Heart right ventricle (tissue), 16 donors: ENCODE data around the gene UCK1. TPM values are rescaled to one million over a fixed set of nuclear protein-coding genes. Genes with fewer than 3 reads are reported as not detected.
A peak's percentile ranks its signal among the peaks of the same experiment; 100 is the strongest.

Experiments
- ATAC-seq, 8 donors: fragments of 200-7000 bp; cut with Tn5 transposase; one replicate each; pipeline ENCODE4 v1.9.1; 2020; ENCODE audit warnings: mild to moderate bottlenecking in 8 of 8, moderate library complexity in 8 of 8, moderate number of reproducible peaks in 1 of 8
- DNase-seq, 2 donors: peaks; one replicate each; pipeline ENCODE4 v3.0.0-alpha.2; 2020
- H3K27ac ChIP-seq, 10 donors: fragments of 200-600 bp; sonication (generic) in 2 of 10; one replicate each; pipeline versions ENCODE4 v1.5.0 to v1.8.0; 2020 to 2022; ENCODE audit warnings: mild to moderate bottlenecking in 3 of 10
- H3K27me3 ChIP-seq, 7 donors: fragments of 200-600 bp; one replicate each; pipeline ENCODE4 v1.8.0; 2021 to 2022; ENCODE audit warnings: mild to moderate bottlenecking in 2 of 7
- H3K36me3 ChIP-seq, 9 donors: fragments of 200-600 bp; sonication (generic) in 1 of 9; one replicate each; pipeline versions ENCODE4 v1.5.0 to v1.8.0; 2020 to 2022; ENCODE audit warnings: mild to moderate bottlenecking in 2 of 9
- H3K4me1 ChIP-seq, 9 donors: fragments of 200-600 bp; sonication (generic) in 1 of 9; one replicate each; pipeline versions ENCODE4 v1.5.0 to v1.8.0; 2020 to 2022; ENCODE audit warnings: mild to moderate bottlenecking in 4 of 9
- H3K4me3 ChIP-seq, 10 donors: fragments of 200-600 bp; sonication (generic) in 2 of 10; one replicate each; pipeline versions ENCODE4 v1.5.0 to v1.8.0; 2020 to 2022; ENCODE audit warnings: mild to moderate bottlenecking in 7 of 10, moderate library complexity in 2 of 10
- H3K9me3 ChIP-seq, 11 donors: fragments of 200-600 bp in 10 of 11; sonication (generic) in 2 of 11; one replicate each; pipeline versions ENCODE4 v1.5.0 to v1.8.0; 2013 to 2022; ENCODE audit warnings: mild to moderate bottlenecking in 2 of 11, control low read depth in 1 of 11, moderate library complexity in 1 of 11
- CTCF ChIP-seq, 9 donors: fragments of 200-600 bp; sonication (generic) in 2 of 9; IDR thresholded peaks; one replicate each; pipeline versions ENCODE4 v1.5.0 to v1.8.0; 2021 to 2022; ENCODE audit warnings: antibody characterized with exemption in 9 of 9, mild to moderate bottlenecking in 5 of 9, moderate library complexity in 1 of 9
- WGBS, 2 donors: extraction: QIAGEN DNeasy Blood & Tissue Kit; methylation state at CpG; one replicate each; pipeline ENCODE4 v1.1.7; 2013; ENCODE audit warnings: inconsistent platforms in 1 of 2; 5-methylcytosine and 5-hydroxymethylcytosine counted together
- intact Hi-C, 10 donors: fragments of 100-400 bp; cut with DNase I; formaldehyde crosslinking; loops; one replicate each; pipeline versions ENCODE4 v1.11.1 to v1.14.2; 2022
- long read RNA-seq, 3 donors: library from polyadenylated mRNA; unstranded; transcript quantifications; one replicate each; pipeline ENCODE4 v2.0.0, GENCODE V29; 2020 to 2021
- polyA plus RNA-seq, 2 donors: library from polyadenylated mRNA; stranded (reverse); fragments of 200-250 nt; gene quantifications; one replicate each; pipeline ENCODE4 v1.2.3, GENCODE V29; 2013
- total RNA-seq, 10 donors: library from RNA; stranded (reverse); fragmentation: NEBNext Ultra II Directional in 3 of 10; extraction: Animal tissue kit (Norgen Biotek cat#: 25700) in 3 of 10; gene quantifications; one replicate each; pipeline versions ENCODE4 v1.2.1 to v1.2.4, GENCODE V29; 2021 to 2023
- donor health status: Arrhythmogenic right ventricular cardiomyopathy.
- donor health status: ischemic (EF 13 %, LVEDD 7.1; RV severe dilation, severe dysfunction).
- donor health status: healthy with polysubstance abuse.
- donor health status: DM: no; HTN: yes; CAD: no.
- donor health status: DM: no; HTN: no; CAD: no.
- donor health status: ischemic (EF 25% LVEDD 6.9; RV normal size, moderate dysfunction).
- donor health status: ischemic (EF 25% LVEDD 5.7; RV mildly dilated, moderate dysfunction).
- donor health status: healthy.
- donor health status: DM: yes; HTN: yes; CAD: no.
- donor health status: Ischemic cardiomyopathy.
- donor health status: ischemic (EF 35%, LVEDD 5.7; RV mildly dilated, moderate dysfunction).
- donor health status: nonischemic (EF 11% LVEDD 7.7; RV severe dilation, severe dysfunction).
- donor health status: DM: yes; HTN: yes; CAD: no.
- donor health status: PGD.
- donor health status: ischemic (EF 29% LVEDD 5.4; RV normal size, mild dysfunction).
- donor health status: nonischemic (EF 23%, LVEDD 6.1; RV moderate dilation, normal function).

Gene UCK1
- 10 to 100 TPM; 16.6 to 29.5 (median 22.5) TPM for total RNA-seq
- 10 to 100 TPM; 27.7 to 32.7 TPM for polyA plus RNA-seq
- long read RNA-seq, donor 1, transcript UCK1-204 (7 exons, 2,167 nt), result major isoform, 66 of 86 reads
- long read RNA-seq, donor 1, partial matches to known transcripts, result 2 of 86 reads
- long read RNA-seq, donor 1, other reads (novel, unspliced or antisense), result 15 of 86 reads
- long read RNA-seq, donor 2, transcript UCK1-204 (7 exons, 2,167 nt), result major isoform, 55 of 76 reads
- long read RNA-seq, donor 2, partial matches to known transcripts, result 5 of 76 reads
- long read RNA-seq, donor 2, other reads (novel, unspliced or antisense), result 12 of 76 reads
- long read RNA-seq, donor 3, transcript UCK1-204 (7 exons, 2,167 nt), result major isoform, 51 of 70 reads
- long read RNA-seq, donor 3, partial matches to known transcripts, result 1 of 70 reads
- long read RNA-seq, donor 3, other reads (novel, unspliced or antisense), result 14 of 70 reads

- no peaks in the 10 kb centered on the region for H3K27me3 ChIP-seq
- no peak for TF ChIP-seq CTCF (IDR thresholded peaks at IDR 0.05)
- peaks cover 0 to 40% (median 25%) of the 10 kb centered on the region in 9 donors for H3K36me3 ChIP-seq
- H3K4me1 ChIP-seq, result peaks cover 7 to 19% (median 14%) of the 10 kb centered on the region in 9 donors
- intact Hi-C loops, result no loop called here
- H3K27ac ChIP-seq, result peak within 1 kb of the TSS; percentile 44 to 94 (median 88)
- peak; percentile 79 to 85 for DNase-seq
- no peaks in the 10 kb centered on the region for H3K9me3 ChIP-seq
- 8 to 12% methylated on average over 76 to 103 of the region's 103 CpGs for WGBS, 2 donors
- H3K4me3 ChIP-seq, result peak within 1 kb of the TSS; percentile 73 to 100 (median 92)
- peak; percentile 95 to 99 (median 98) for ATAC-seq
Measured at GRCh38 chr9:131530920-131531832, at the start of gene UCK1. Gene UCK1, minus strand, starts transcription at chr9:131531263. Its CDS starts 89 bp downstream, at chr9:131531174.

DNA sequence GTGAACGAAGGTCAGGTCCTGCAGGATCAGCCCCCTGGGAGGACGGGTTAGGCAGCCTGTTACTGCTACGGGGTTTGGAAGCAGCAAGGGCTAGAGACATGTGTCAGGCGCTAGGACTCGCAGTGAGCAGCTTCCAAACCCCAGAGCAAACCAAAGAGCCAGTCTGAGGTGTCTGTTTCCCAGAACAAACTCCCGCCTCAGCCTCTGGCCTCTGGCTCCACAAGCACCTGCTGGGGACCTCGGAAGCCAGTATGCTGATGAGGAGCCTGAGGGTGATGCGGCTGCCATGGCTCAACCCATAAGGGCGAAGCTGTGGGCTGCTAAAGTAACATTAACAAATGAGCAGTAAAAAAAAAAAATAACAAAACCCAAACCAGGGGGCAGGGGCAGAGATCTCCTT is 49.3 kb upstream of the UCK1 start:
- peak in 2 of 8 donors; percentile 5 to 14 for ATAC-seq
- intact Hi-C loops, result no loop called here
- Histone ChIP-seq H3K27me3 (no peaks in the 10 kb centered on the region), H3K9me3 (no peaks in the 10 kb centered on the region), H3K36me3 (peaks cover 0 to 100% (median 58%) of the 10 kb centered on the region in 9 donors), H3K4me3 (no peak overlapping the region), H3K27ac (peak overlapping the region in 2 of 10 donors; percentile 9 to 34), H3K4me1 (peaks cover 0 to 27% (median 17%) of the 10 kb centered on the region in 9 donors)
- DNase-seq, result no peak
- no peak for TF ChIP-seq CTCF (IDR thresholded peaks at IDR 0.05)
- 75 to 76% methylated on average over 9 of the region's 9 CpGs for WGBS, 2 donors

DNA sequence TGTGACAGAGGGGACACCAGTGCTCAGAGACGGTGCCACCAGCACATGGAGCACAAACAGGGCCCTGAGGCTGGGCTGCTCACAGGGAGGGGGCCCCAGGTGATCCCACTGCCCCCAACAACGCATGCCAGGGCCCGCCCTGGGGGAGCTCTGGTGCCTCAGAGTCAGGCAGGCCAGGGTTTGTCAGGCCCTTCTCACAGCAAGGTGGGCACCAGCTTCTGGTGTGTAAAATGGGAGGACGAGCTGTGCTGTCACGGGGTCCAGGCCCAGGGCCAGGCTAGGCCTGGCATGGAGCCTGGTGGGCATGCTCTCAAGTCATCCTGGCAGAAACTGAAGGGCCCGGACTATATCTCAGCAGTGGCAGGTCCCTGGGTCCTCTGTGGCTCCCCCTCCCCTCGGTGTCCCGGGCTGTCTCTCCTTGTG is 48.7 kb upstream of the UCK1 start:
- Histone ChIP-seq H3K4me3 (no peak overlapping the region), H3K36me3 (peaks cover 0 to 100% (median 58%) of the 10 kb centered on the region in 9 donors), H3K4me1 (peaks cover 0 to 24% (median 17%) of the 10 kb centered on the region in 9 donors), H3K27ac (peak overlapping the region in 2 of 10 donors; percentile 9 to 34), H3K9me3 (no peaks in the 10 kb centered on the region), H3K27me3 (no peaks in the 10 kb centered on the region)
- 53 to 71% methylated on average over 8 of the region's 8 CpGs for WGBS, 2 donors
- no peak for TF ChIP-seq CTCF (IDR thresholded peaks at IDR 0.05)
- ATAC-seq (peak; percentile 59 to 87 (median 75)), DNase-seq (peak; percentile 39 to 67)
- intact Hi-C loops, result no loop called here
